Liver (tissue), 9 donors: ENCODE data around the gene SDR9C7. TPM values are rescaled to one million over a fixed set of nuclear protein-coding genes. Genes with fewer than 3 reads are reported as not detected.

Source experiments
- DNase-seq: peaks from one replicate; pipeline ENCODE4 v3.0.0-alpha.2; 2017; ENCODE audit warnings: low spot score
- H3K27ac ChIP-seq, 2 donors: one replicate each; pipeline ENCODE4 v1.7.0; 2013; ENCODE audit warnings: inconsistent platforms in 2 of 2, low read length in 2 of 2, control low read depth in 1 of 2, low read depth in 1 of 2, mild to moderate bottlenecking in 1 of 2
- H3K27me3 ChIP-seq, 4 donors: one replicate each; pipeline versions ENCODE4 v1.6.1 to v1.7.0; 2013; ENCODE audit warnings: low read length in 3 of 4, inconsistent platforms in 1 of 4, mild to moderate bottlenecking in 1 of 4, moderate library complexity in 1 of 4; ENCODE audit not compliant: control insufficient read depth in 4 of 4, insufficient read depth in 4 of 4
- H3K36me3 ChIP-seq, 4 donors: one replicate each; pipeline versions ENCODE4 v1.6.1 to v1.7.0; 2013; ENCODE audit warnings: low read length in 3 of 4, mild to moderate bottlenecking in 3 of 4, low read depth in 1 of 4, moderate library complexity in 1 of 4; ENCODE audit not compliant: control insufficient read depth in 4 of 4, insufficient read depth in 3 of 4
- H3K4me1 ChIP-seq, 4 donors: one replicate each; pipeline versions ENCODE4 v1.6.1 to v1.7.0; 2013; ENCODE audit warnings: low read length in 3 of 4, mild to moderate bottlenecking in 3 of 4, moderate library complexity in 1 of 4; ENCODE audit not compliant: control insufficient read depth in 4 of 4, insufficient read depth in 4 of 4
- H3K4me3 ChIP-seq, 3 donors: one replicate each; pipeline versions ENCODE4 v1.6.1 to v1.7.0; 2013; ENCODE audit warnings: low read length in 3 of 3, control low read depth in 1 of 3, low read depth in 1 of 3, mild to moderate bottlenecking in 1 of 3
- H3K9ac ChIP-seq, 2 donors: one replicate each; pipeline ENCODE4 v1.7.0; 2013; ENCODE audit warnings: low read length in 2 of 2, mild to moderate bottlenecking in 2 of 2, moderate library complexity in 2 of 2, control low read depth in 1 of 2, low read depth in 1 of 2
- H3K9me3 ChIP-seq, 4 donors: one replicate each; pipeline versions ENCODE4 v1.6.1 to v1.7.0; 2013; ENCODE audit warnings: low read length in 3 of 4; ENCODE audit not compliant: control insufficient read depth in 4 of 4
- CTCF ChIP-seq: fragments of 150-350 bp; IDR thresholded peaks from 2 replicates; pipeline ENCODE4 v1.5.1; 2017; ENCODE audit warnings: improper control_type of control experiment, low read depth, low read length; ENCODE audit not compliant: missing input control
- EGR1 ChIP-seq, 2 donors: IDR thresholded peaks; 2 replicates each; pipeline ENCODE4 v1.6.1; 2016 to 2018; ENCODE audit warnings: antibody characterized with exemption in 2 of 2, low read depth in 2 of 2
- FOXA1 ChIP-seq: IDR thresholded peaks from 2 replicates; pipeline ENCODE4 v1.6.1; 2016; ENCODE audit warnings: antibody characterized with exemption
- FOXA2 ChIP-seq: IDR thresholded peaks from 2 replicates; pipeline ENCODE4 v1.6.1; 2016; ENCODE audit warnings: antibody characterized with exemption
- GABPA ChIP-seq, 2 donors: IDR thresholded peaks in 1 of 2; conservative IDR thresholded peaks in 1 of 2; 2 replicates each; pipeline ENCODE4 v1.6.1; 2016; ENCODE audit warnings: antibody characterized with exemption in 2 of 2, mild to moderate bottlenecking in 1 of 2, moderate library complexity in 1 of 2
- HNF4A ChIP-seq, 2 donors: conservative IDR thresholded peaks; 2 replicates each; pipeline ENCODE4 v1.6.1; 2016; ENCODE audit warnings: antibody characterized with exemption in 2 of 2, mild to moderate bottlenecking in 2 of 2
- HNF4G ChIP-seq: IDR thresholded peaks from 2 replicates; pipeline ENCODE4 v1.6.1; 2016; ENCODE audit warnings: antibody characterized with exemption
- JUND ChIP-seq, 2 donors: IDR thresholded peaks; 2 replicates each; pipeline ENCODE4 v1.6.1; 2016; ENCODE audit warnings: antibody characterized with exemption in 2 of 2
- RAD21 ChIP-seq, 2 donors: IDR thresholded peaks; 2 replicates each; pipeline ENCODE4 v1.6.1; 2016; ENCODE audit warnings: antibody characterized with exemption in 2 of 2, mild to moderate bottlenecking in 2 of 2
- REST ChIP-seq: IDR thresholded peaks from 2 replicates; pipeline ENCODE4 v1.6.1; 2016; ENCODE audit warnings: antibody characterized with exemption, mild to moderate bottlenecking
- SP1 ChIP-seq: IDR thresholded peaks from 2 replicates; pipeline ENCODE4 v1.6.1; 2018; ENCODE audit warnings: antibody characterized with exemption, mild to moderate bottlenecking
- TAF1 ChIP-seq: conservative IDR thresholded peaks from 2 replicates; pipeline ENCODE4 v1.6.1; 2016; ENCODE audit warnings: antibody characterized with exemption, mild to moderate bottlenecking
- YY1 ChIP-seq: IDR thresholded peaks from 2 replicates; pipeline ENCODE4 v1.6.1; 2016; ENCODE audit warnings: antibody characterized with exemption, mild to moderate bottlenecking
- WGBS: extraction: QIAGEN DNeasy Blood & Tissue Kit; methylation state at CpG from one replicate; pipeline ENCODE4 v1.1.7; 2013; 5-methylcytosine and 5-hydroxymethylcytosine counted together
- polyA plus RNA-seq, 2 donors: library from polyadenylated mRNA; stranded (reverse) in 1 of 2; unstranded in 1 of 2; fragments of 200-250 nt in 1 of 2; fragments of >200 nt in 1 of 2; fragmentation: Nextera tagmentation in 1 of 2; extraction: Ambion mirVana in 1 of 2; gene quantifications; one replicate each; pipeline versions ENCODE4 v1.2.1 to v1.2.3, GENCODE V29; 2013 to 2015
- total RNA-seq, 2 donors: library from RNA; depleted of rRNA; stranded (reverse); fragments of >200 nt; gene quantifications; one replicate each; pipeline ENCODE4 v1.2.3, GENCODE V29; 2014
- TF ChIP-seq, protein P1 (sequence below): IDR thresholded peaks from 2 replicates; pipeline ENCODE4 v1.6.1; 2016; ENCODE audit warnings: antibody characterized with exemption
- TF ChIP-seq, protein P2 (sequence below): IDR thresholded peaks from 2 replicates; pipeline ENCODE4 v1.6.1; 2016; ENCODE audit warnings: antibody characterized with exemption
- donor health status: healthy.
- donor health status: healthy.
- donor health status: healthy.
- donor health status: healthy.
- donor health status: healthy.

The SDR9C7 gene
- total and polyA plus RNA-seq, 4 donors = not detected

DNA sequence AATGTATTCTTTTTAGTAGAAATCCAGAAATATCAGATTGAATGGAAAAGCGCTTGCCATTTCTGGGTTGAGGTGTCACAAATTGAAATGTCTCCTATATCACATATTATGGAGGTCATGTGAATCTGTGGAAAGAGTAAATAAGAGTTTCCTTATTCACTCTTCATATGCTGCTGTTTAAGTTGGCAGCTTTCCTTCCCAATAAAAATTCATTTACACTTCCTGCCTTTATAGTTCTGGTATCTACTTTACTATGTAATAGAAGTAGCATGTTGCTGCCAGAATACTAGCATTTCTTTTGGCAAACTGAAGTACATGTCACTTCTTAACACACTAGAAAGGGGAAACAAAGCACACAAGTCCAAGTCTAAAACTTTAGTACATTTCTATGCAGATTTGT lies 60.8 kb downstream of the SDR9C7 start:
- Histone ChIP-seq H3K4me1 (peaks cover 12 to 26% (median 16%) of the 10 kb centered on the region in 4 donors), H3K9ac (no peak overlapping the region), H3K9me3 (no peaks in the 10 kb centered on the region), H3K36me3 (no peaks in the 10 kb centered on the region), H3K27me3 (no peaks in the 10 kb centered on the region), H3K27ac (no peak overlapping the region), H3K4me3 (no peak overlapping the region)
- WGBS = 45% methylated on average over 1 of the region's 1 CpG
- no peak for TF ChIP-seq RAD21 (IDR thresholded peaks at IDR 0.05)
- TF ChIP-seq HNF4G = no peak
- no peak for TF ChIP-seq CTCF
- TF ChIP-seq HNF4A (conservative IDR thresholded peaks at IDR 0.05) = no peak
- TF ChIP-seq JUND (IDR thresholded peaks at IDR 0.05) = no peak
- no peak for TF ChIP-seq SP1
- TF ChIP-seq, protein P1, sequence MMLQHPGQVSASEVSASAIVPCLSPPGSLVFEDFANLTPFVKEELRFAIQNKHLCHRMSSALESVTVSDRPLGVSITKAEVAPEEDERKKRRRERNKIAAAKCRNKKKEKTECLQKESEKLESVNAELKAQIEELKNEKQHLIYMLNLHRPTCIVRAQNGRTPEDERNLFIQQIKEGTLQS = no peak
- no peak for TF ChIP-seq EGR1 (IDR thresholded peaks at IDR 0.05; ENCODE audit: low read depth in 2 of 2)
- no peak for TF ChIP-seq TAF1
- TF ChIP-seq, protein P2, sequence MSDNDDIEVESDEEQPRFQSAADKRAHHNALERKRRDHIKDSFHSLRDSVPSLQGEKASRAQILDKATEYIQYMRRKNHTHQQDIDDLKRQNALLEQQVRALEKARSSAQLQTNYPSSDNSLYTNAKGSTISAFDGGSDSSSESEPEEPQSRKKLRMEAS = no peak
- TF ChIP-seq FOXA1 = no peak
- no peak for TF ChIP-seq FOXA2
- no peak for TF ChIP-seq GABPA (IDR thresholded peaks at IDR 0.05 in 1 of 2, conservative IDR thresholded peaks at IDR 0.05 in 1 of 2)
- no peak for TF ChIP-seq REST
- no peak for TF ChIP-seq YY1
- no peak for DNase-seq

Other genes starting within 250 kb of the SDR9C7 start
- 10 to 100 TPM; 65.0 to 87.2 TPM for gene PTGES3, start 246.1 kb downstream of the SDR9C7 start, total RNA-seq
- 10 to 100 TPM; 75.4 to 94.1 TPM for gene PTGES3, start 246.1 kb downstream of the SDR9C7 start, polyA plus RNA-seq
- gene NACA, start 209.1 kb downstream of the SDR9C7 start, total RNA-seq = 100 to 1,000 TPM; 365 to 695 TPM
- gene NACA, start 209.1 kb downstream of the SDR9C7 start, polyA plus RNA-seq = 100 to 1,000 TPM; 370 to 543 TPM
- 10 to 100 TPM in 1 of 2 donors, 1 to 10 TPM in 1; 7.2 to 24.8 TPM for gene PRIM1, start 182.1 kb downstream of the SDR9C7 start, total RNA-seq
- gene PRIM1, start 182.1 kb downstream of the SDR9C7 start, polyA plus RNA-seq = 1 to 10 TPM; 2.7 to 3.7 TPM
- 1,000 to 10,000 TPM in 1 of 2 donors, 1 to 10 TPM in 1; 3.0 to 1,013 TPM for gene HSD17B6, start 171.1 kb downstream of the SDR9C7 start, total RNA-seq
- 100 to 1,000 TPM; 662 to 748 TPM for gene HSD17B6, start 171.1 kb downstream of the SDR9C7 start, polyA plus RNA-seq
- gene RDH16, start 23.2 kb upstream of the SDR9C7 start, total RNA-seq = 100 to 1,000 TPM in 1 of 2 donors, 10 to 100 TPM in 1; 12.9 to 382 TPM
- gene RDH16, start 23.2 kb upstream of the SDR9C7 start, polyA plus RNA-seq = 100 to 1,000 TPM; 187 to 251 TPM
- gene ZBTB39, start 72.1 kb upstream of the SDR9C7 start, total RNA-seq = 1 to 10 TPM; 3.6 to 9.9 TPM
- gene ZBTB39, start 72.1 kb upstream of the SDR9C7 start, polyA plus RNA-seq = 1 to 10 TPM; 1.8 to 2.5 TPM
- not detected for gene TAC3, start 82.1 kb upstream of the SDR9C7 start, total RNA-seq
- not detected for gene TAC3, start 82.1 kb upstream of the SDR9C7 start, polyA plus RNA-seq
- gene MYO1A, start 115.7 kb upstream of the SDR9C7 start, total RNA-seq = under 1 TPM; 0.08 to 0.28 TPM
- under 1 TPM in 1 of 2 donors, not detected in 1; 0.03 TPM for gene MYO1A, start 115.7 kb upstream of the SDR9C7 start, polyA plus RNA-seq
- gene NEMP1, start 144.4 kb upstream of the SDR9C7 start, total RNA-seq = 10 to 100 TPM in 1 of 2 donors, 1 to 10 TPM in 1; 3.8 to 10.9 TPM
- 1 to 10 TPM; 1.4 to 2.5 TPM for gene NEMP1, start 144.4 kb upstream of the SDR9C7 start, polyA plus RNA-seq
- 1 to 10 TPM; 3.9 to 10.0 TPM for gene NAB2, start 154.7 kb upstream of the SDR9C7 start, total RNA-seq
- gene NAB2, start 154.7 kb upstream of the SDR9C7 start, polyA plus RNA-seq = 1 to 10 TPM; 1.9 to 8.6 TPM
- 10 to 100 TPM; 27.4 to 54.0 TPM for gene STAT6, start 177.0 kb upstream of the SDR9C7 start, total RNA-seq
- 10 to 100 TPM; 33.2 to 57.4 TPM for gene STAT6, start 177.0 kb upstream of the SDR9C7 start, polyA plus RNA-seq
- 100 to 1,000 TPM; 151 to 375 TPM for gene LRP1, start 194.1 kb upstream of the SDR9C7 start, total RNA-seq
- 100 to 1,000 TPM in 1 of 2 donors, 10 to 100 TPM in 1; 87.5 to 127 TPM for gene LRP1, start 194.1 kb upstream of the SDR9C7 start, polyA plus RNA-seq
- gene LRP1-AS, start 213.2 kb upstream of the SDR9C7 start, total RNA-seq = not detected
- gene LRP1-AS, start 213.2 kb upstream of the SDR9C7 start, polyA plus RNA-seq = not detected